ENCODE data around the gene THSD7B.
"Not testable (repeated sequence)": the region's sequence is repeated elsewhere in the genome, so short reads cannot be mapped to it uniquely, and the experiment has no call there.

The THSD7B gene

GRCh38 chr2:137693534-137693933, 928.2 kb downstream of the THSD7B start:
- DNase-seq (ENCODE audit: low read depth in 2 of 2) = no peak

- no peak for DNase-seq (ENCODE audit: low read depth in 2 of 2)
Measured at GRCh38 chr2:137696916-137697315, 931.6 kb downstream of the THSD7B start.

DNA sequence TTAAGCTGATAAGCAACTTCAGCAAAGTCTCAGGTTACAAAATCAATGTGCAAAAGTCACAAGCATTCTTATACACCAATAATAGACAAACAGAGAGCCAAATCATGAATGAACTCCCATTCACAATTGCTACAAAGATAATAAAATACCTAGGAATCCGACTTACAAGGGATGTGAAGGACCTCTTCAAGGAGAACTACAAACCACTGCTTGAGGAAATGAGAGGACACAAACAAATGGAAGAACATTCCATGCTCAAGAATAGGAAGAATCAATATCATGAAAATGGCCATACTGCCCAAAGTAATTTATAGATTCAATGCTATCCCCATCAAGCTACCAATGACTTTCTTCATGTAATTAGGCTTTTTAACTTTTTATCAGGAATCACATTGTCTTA, 934.9 kb downstream of the THSD7B start:
- not testable (repeated sequence) for DNase-seq (ENCODE audit: low read depth in 2 of 2)

- DNase-seq (ENCODE audit: low read depth in 2 of 2) = no peak
Measured at GRCh38 chr2:137700681-137701080, 935.3 kb downstream of the THSD7B start.

DNA sequence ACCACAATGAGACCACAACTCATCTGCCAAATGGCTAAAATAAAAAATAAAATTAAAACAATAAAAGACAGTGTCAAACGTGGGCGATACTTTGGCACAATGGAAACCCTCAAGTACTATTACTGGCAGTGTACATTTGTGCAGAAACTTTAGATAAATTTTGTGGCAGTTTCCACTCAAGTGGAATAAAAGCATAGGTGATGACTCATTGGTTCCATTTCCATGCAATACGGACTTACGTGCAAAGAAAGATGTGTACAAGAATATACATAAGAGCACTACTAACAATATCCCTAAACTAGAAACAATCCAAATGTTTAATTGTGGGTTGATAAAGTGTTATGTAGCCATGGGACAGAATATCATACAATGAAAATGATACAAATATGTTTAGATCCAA, 940.0 kb downstream of the THSD7B start:
- DNase-seq (ENCODE audit: low read depth in 2 of 2) = no peak

DNA sequence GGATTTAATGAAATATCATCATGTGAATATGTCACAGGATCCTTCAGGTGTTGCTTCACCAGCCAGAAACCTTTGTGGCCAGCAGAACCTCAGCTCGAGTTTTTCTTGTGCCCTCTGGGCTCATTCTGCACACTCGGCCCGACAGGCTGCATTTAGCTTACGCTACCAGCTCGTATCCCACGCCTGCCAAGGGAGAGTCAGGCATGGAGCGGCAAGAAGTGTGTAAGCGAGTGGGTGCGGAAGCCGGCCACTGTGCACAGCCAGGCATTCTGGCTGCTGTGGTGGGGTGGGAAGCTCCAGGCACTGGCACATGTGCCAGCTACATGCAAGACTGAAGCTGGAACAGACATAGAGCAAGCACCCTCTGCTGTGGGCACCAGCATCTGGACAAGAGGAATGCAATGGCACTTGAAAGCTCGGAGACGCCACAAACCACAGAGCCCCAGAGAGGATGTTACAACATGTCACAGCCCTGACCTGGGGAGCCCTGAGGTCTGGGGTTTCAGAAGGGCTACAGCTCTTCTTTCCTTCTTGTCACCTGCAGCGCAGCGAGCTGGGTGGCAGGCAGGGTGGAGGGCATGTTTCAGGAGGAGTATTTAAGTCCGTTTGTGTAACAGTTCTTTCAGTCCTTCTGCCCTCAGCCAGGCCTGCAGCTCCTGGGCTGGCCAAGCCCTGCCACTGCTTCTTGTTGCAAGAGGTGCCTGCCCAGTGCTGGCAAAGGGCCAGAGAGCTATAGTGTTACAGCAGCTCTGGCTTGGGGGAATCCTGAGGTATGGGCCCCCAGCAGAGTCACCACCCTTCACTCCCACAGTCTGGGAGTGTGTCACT, 941.7 kb downstream of the THSD7B start:
- no peak for DNase-seq (ENCODE audit: low read depth in 2 of 2)

- DNase-seq (ENCODE audit: low read depth in 2 of 2) = no peak
Measured at GRCh38 chr2:137708311-137708710, 943.0 kb downstream of the THSD7B start.

GRCh38 chr2:137715731-137716191, 950.4 kb downstream of the THSD7B start:
- no peak for DNase-seq (ENCODE audit: low read depth in 2 of 2)

- DNase-seq (ENCODE audit: low read depth in 2 of 2) = no peak
Measured at GRCh38 chr2:137718786-137719185, 953.4 kb downstream of the THSD7B start.

- DNase-seq (ENCODE audit: low read depth in 2 of 2) = no peak
Measured at GRCh38 chr2:137721733-137722132, 956.4 kb downstream of the THSD7B start.

GRCh38 chr2:137724912-137725311, 959.6 kb downstream of the THSD7B start:
- DNase-seq (ENCODE audit: low read depth in 2 of 2) = no peak

All from stimulated activated CD8-positive, alpha-beta memory T cell treated with anti-CD3 and anti-CD28 coated beads, Interleukin-7, amount 100 ng/mL, for 4 hours (primary cell).